Activated T-helper 17 cell treated with anti-CD3 and anti-CD28 coated beads, Interleukin-2, amount 50 U/mL, for 72 hours (primary cell): ENCODE measurements around the gene EVC2. TPM values are rescaled to one million over a fixed set of nuclear protein-coding genes. Genes with fewer than 3 reads are reported as not detected.
A peak's percentile ranks its signal among the peaks of the same experiment; 100 is the strongest.

Experiments used
- ATAC-seq: fragments of 150-1000 bp; cut with Tn5 transposase; replicated peaks from 2 replicates; pipeline ENCODE4 v1.10.0; 2021; ENCODE audit warnings: mild to moderate bottlenecking, moderate library complexity
- H3K27ac Mint-ChIP-seq: one replicate; pipeline ENCODE4 v1.8.0; 2022; ENCODE audit warnings: mixed read lengths
- H3K27me3 Mint-ChIP-seq: one replicate; pipeline ENCODE4 v1.8.0; 2022; ENCODE audit warnings: mixed read lengths
- H3K36me3 Mint-ChIP-seq: one replicate; pipeline ENCODE4 v1.8.0; 2022; ENCODE audit warnings: low read depth, mild to moderate bottlenecking, mixed read lengths
- H3K4me1 Mint-ChIP-seq: one replicate; pipeline ENCODE4 v1.8.0; 2022; ENCODE audit warnings: mixed read lengths
- H3K4me3 Mint-ChIP-seq: one replicate; pipeline ENCODE4 v1.8.0; 2022; ENCODE audit warnings: mild to moderate bottlenecking, mixed read lengths
- H3K9me3 Mint-ChIP-seq: one replicate; pipeline ENCODE4 v1.8.0; 2022; ENCODE audit warnings: mixed read lengths
- total RNA-seq, 2 donors: library from RNA; stranded (reverse); gene quantifications; one replicate each; pipeline ENCODE4 v1.2.3, GENCODE V29; 2022

Gene EVC2
- total RNA-seq, 2 donors from 2014 or later, result 4.0 to 6.2 TPM

DNA sequence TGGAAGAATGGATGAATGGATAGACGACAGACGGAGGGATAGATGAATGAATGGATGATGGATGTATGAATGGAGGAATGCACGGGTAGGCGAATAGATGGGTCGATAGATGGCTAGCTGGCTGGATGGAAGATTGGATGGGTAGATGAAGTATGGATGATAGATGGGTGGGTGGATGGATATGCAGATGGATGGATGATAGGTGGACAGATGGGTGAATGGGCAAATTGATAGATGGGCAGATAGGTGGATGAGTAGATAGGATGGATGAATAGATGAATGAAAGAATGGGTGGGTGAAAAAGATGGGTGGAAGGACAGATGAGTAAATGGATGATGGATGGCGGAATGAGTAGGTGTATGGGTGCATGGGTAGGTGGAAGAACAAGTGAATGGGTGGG, 57.3 kb downstream of the EVC2 start:
- no peak overlapping the region for H3K27ac Mint-ChIP-seq
- no peak for ATAC-seq
- H3K27me3 Mint-ChIP-seq, result no peaks in the 10 kb centered on the region
- no peak overlapping the region for H3K4me3 Mint-ChIP-seq
- H3K9me3 Mint-ChIP-seq, result peaks cover 3% of the 10 kb centered on the region
- H3K4me1 Mint-ChIP-seq, result no peaks in the 10 kb centered on the region
- H3K36me3 Mint-ChIP-seq, result no peaks in the 10 kb centered on the region

DNA sequence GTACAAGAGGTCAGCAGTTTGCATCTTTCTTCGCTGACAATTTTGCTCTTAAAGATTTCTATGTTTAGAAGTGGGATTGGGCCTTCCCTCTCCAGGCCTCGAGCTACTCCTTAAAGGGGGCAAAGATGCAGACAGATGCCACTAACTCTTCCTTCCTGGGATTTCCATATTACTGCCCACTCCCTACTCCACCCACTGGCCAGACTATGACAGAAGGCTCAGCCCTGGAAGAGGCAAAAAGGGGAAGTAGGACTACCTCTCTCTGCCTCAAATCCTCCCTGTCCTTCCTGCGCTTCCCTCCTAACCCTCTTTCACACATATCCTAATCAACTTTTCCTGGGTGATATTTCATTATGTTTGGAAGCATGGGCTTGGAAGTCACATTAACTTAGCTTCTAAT, 58.3 kb downstream of the EVC2 start:
- ATAC-seq, result no peak

DNA sequence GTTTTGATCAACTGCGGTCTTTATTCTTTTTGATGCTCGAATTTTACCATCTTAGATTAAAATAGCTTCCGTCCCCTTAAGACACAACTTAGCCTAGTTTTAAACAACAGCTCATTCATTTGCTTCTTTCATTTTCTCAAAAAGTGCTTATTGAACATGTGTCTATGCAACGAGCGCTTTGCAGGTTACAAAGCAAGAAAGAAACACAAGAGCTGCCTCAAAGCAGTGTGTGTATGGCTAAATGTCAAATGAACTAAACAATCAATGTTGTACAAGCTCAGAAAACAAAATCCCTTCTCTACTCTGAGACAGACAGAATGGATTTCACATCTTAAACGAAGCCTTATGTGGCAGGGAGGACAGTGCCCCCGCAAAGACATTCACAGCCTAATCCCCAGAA, 61.0 kb downstream of the EVC2 start:
- Mint-ChIP-seq H3K27me3 (no peaks in the 10 kb centered on the region), H3K4me1 (no peaks in the 10 kb centered on the region), H3K4me3 (no peak overlapping the region), H3K9me3 (peaks cover 3% of the 10 kb centered on the region), H3K36me3 (no peaks in the 10 kb centered on the region), H3K27ac (no peak overlapping the region)
- ATAC-seq, result no peak

More for the DNA sequence above, 58.3 kb downstream of the EVC2 start:
- Mint-ChIP-seq H3K27ac (no peak overlapping the region), H3K9me3 (peaks cover 3% of the 10 kb centered on the region), H3K4me3 (no peak overlapping the region), H3K36me3 (no peaks in the 10 kb centered on the region), H3K27me3 (no peaks in the 10 kb centered on the region), H3K4me1 (no peaks in the 10 kb centered on the region)

DNA sequence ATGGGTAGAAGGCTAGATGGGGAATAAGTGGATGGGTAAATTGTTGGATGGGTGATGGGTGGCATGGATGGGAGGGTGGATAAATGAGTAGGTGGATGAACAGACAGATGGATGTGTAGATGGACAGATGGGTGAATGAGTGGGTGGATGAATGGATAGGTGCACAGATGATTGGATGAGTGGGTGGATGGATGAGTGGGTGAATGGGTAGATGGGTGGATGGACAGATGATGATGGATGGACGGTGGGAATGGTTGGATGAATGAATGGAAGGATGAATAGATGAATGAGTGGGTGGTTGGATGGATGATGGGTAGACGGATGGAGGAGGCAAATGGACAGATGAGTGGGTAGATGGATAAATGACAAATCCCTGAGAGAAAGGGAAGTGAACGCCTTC, 68.3 kb downstream of the EVC2 start:
- no peak for ATAC-seq
- Mint-ChIP-seq H3K36me3 (peaks cover 17% of the 10 kb centered on the region), H3K27me3 (no peaks in the 10 kb centered on the region), H3K4me3 (no peak overlapping the region), H3K9me3 (no peaks in the 10 kb centered on the region), H3K4me1 (no peaks in the 10 kb centered on the region), H3K27ac (no peak overlapping the region)

DNA sequence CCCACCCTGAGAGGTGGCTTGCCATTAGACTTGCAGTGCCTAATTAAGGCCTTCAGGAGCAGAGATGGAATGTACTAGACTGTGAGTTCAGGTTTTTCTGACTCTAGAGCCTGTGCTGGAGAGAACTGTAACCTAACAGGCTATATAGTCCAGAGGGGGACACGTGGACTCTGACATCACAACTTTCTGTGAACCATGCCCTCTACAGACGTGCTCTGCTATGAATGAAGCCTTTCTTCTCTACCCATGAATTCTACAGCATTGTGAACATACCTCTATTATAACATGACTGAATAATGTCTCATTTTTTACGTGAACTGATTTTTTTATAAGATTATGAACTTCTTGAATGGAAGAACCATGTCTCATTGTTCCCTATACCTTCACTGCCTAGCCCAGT, 68.8 kb downstream of the EVC2 start:
- ATAC-seq, result no peak
- Mint-ChIP-seq H3K4me1 (no peaks in the 10 kb centered on the region), H3K27me3 (no peaks in the 10 kb centered on the region), H3K4me3 (no peak overlapping the region), H3K9me3 (no peaks in the 10 kb centered on the region), H3K27ac (no peak overlapping the region), H3K36me3 (peaks cover 17% of the 10 kb centered on the region)

DNA sequence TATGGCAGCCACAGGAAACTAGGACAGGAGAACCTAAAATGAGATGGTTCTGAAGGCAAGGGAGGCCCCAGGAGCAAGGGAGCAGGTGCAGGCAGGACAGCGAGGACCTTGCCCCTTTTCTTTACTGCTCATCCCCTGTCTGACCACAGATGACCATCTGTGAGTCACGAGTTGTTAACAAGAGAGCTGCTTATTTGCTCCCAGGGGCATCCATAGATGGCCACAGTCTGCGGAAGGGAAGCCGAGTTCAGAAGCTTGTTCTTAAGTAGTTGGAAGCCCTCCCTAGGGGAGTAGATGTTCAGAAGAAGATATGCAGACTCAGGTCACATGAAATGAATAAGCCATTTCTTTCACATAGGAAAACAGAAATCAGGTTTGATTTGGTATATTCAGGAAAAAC, 69.4 kb downstream of the EVC2 start:
- H3K27me3 Mint-ChIP-seq, result no peaks in the 10 kb centered on the region
- no peak overlapping the region for H3K4me3 Mint-ChIP-seq
- H3K9me3 Mint-ChIP-seq, result no peaks in the 10 kb centered on the region
- no peak overlapping the region for H3K27ac Mint-ChIP-seq
- H3K36me3 Mint-ChIP-seq, result peaks cover 17% of the 10 kb centered on the region
- no peaks in the 10 kb centered on the region for H3K4me1 Mint-ChIP-seq
- ATAC-seq, result no peak

DNA sequence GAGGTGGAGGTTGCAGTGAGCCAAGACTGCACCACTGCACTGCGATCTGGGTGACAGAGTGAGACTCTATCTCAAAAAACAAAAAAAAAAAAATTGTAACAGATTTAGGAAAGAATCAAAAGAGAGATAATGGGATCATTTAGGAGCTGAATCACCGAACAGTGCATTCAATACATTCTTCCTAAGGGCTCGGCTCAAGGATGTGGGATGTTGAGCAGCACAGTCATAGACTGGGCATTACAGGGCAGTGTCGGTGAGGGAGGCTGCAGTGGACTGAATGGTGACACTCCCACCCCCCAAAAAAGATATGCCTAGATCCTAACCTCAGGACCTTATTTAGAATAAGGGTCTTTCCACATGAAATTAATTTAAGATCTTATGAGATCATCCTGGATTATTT, 70.0 kb downstream of the EVC2 start:
- no peaks in the 10 kb centered on the region for H3K4me1 Mint-ChIP-seq
- no peak overlapping the region for H3K4me3 Mint-ChIP-seq
- no peaks in the 10 kb centered on the region for H3K9me3 Mint-ChIP-seq
- no peak overlapping the region for H3K27ac Mint-ChIP-seq
- no peaks in the 10 kb centered on the region for H3K27me3 Mint-ChIP-seq
- no peak for ATAC-seq
- peaks cover 17% of the 10 kb centered on the region for H3K36me3 Mint-ChIP-seq

DNA sequence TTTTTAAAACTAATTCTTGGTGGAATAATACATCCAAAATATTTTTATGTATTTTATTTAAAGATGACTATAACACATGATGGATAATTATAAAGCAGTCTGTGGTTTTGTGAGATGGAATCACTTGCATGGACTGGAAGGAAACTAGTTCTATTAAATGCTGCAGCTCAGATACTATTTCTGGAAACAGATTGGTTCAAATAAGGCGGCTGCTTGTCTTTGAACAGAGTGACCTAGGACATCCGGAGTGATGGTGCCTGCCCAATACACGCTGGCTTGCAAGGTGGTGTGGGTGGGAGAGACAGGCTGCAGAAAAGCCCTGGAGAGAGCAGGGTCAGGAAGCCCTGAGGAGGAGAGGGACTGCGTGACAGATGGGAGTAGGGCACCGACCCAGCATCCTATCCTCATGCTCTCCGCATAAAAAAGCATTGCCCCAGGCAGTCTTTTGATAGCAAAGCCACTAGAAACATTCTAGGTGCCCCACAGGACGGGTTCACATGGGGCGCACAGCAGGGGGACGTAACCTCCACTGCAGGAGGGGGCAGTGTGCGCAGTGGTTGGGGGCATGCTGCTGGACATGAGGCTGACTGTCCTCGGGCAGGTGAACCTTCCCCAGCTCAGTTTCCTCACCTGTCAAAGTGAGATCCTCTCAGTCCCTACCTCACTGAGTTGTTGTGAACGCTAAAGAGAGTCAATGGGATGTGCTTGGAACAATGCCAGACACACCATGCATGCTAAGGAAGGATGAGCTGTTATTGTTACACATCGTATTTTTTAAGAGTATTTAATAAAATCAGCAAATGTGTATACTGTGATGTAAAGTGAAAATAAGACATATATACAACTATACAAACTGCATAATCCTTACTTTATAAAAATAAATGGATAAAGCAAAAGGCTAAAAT, 71.3 kb downstream of the EVC2 start:
- Mint-ChIP-seq H3K4me3 (no peak overlapping the region), H3K9me3 (no peaks in the 10 kb centered on the region), H3K27me3 (no peaks in the 10 kb centered on the region), H3K4me1 (no peaks in the 10 kb centered on the region), H3K36me3 (peaks cover 17% of the 10 kb centered on the region), H3K27ac (no peak overlapping the region)
- no peak for ATAC-seq

DNA sequence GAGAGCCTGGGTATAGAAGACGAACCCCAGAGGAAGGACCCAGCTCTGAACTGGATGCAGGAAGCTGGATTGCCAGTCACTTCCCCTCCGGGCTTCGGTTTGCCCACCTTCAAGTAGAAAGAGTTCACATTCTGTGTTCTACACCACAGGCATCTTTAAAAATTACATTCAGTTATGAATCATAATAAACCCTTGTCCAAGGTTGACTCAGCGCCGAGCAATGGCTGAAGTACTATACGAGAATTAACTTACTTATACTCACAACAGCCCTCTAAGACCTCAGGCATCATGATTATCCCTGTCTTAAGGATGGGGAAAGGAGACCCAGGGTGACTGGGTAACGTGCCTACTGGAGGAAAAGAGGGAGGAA, 72.5 kb downstream of the EVC2 start:
- Mint-ChIP-seq H3K4me1 (no peaks in the 10 kb centered on the region), H3K9me3 (no peaks in the 10 kb centered on the region), H3K36me3 (peaks cover 14% of the 10 kb centered on the region), H3K27me3 (no peaks in the 10 kb centered on the region), H3K4me3 (no peak overlapping the region), H3K27ac (no peak overlapping the region)
- peak; percentile 67 for ATAC-seq

DNA sequence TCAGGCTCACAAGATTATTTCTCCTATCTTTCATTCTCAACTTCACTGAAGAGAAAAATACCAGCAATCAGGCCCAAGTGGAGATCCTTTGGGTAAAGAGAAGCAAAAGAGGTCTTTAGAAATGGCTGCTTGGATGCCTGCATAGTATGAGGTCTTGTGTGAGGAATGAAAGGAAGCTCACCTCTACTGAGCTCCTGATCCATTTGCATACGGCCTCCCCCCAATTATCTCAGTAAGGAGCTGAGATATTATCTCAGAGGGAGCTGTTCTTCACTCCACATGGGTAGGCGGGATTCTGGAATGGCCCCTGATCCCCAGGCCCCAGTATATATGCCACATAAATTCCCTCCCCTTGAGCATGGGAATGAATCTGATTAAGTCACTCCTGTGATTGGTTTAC, 75.8 kb downstream of the EVC2 start:
- no peaks in the 10 kb centered on the region for H3K4me1 Mint-ChIP-seq
- no peak for ATAC-seq

DNA sequence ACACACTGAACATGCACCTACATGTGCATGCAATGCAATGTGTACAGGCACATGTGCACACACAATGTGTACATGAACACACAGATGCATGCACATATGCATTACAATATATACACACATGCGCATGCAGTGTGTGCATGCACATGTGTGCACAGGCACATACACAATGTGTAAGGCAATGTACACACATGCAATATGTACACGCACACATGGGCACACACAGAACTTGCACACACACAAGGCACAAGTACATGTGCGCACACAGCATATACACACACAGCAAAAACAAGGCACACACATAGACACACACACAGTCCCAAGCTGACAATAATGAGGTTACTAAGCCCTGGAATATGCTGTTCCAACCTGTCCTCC, 76.3 kb downstream of the EVC2 start:
- Mint-ChIP-seq H3K9me3 (no peaks in the 10 kb centered on the region), H3K4me1 (no peaks in the 10 kb centered on the region), H3K27me3 (no peaks in the 10 kb centered on the region), H3K36me3 (peaks cover 9% of the 10 kb centered on the region), H3K27ac (no peak overlapping the region), H3K4me3 (no peak overlapping the region)
- no peak for ATAC-seq

More for the DNA sequence above, 75.8 kb downstream of the EVC2 start:
- Mint-ChIP-seq H3K36me3 (peaks cover 5% of the 10 kb centered on the region), H3K27me3 (no peaks in the 10 kb centered on the region), H3K9me3 (no peaks in the 10 kb centered on the region), H3K4me3 (no peak overlapping the region), H3K27ac (no peak overlapping the region)

DNA sequence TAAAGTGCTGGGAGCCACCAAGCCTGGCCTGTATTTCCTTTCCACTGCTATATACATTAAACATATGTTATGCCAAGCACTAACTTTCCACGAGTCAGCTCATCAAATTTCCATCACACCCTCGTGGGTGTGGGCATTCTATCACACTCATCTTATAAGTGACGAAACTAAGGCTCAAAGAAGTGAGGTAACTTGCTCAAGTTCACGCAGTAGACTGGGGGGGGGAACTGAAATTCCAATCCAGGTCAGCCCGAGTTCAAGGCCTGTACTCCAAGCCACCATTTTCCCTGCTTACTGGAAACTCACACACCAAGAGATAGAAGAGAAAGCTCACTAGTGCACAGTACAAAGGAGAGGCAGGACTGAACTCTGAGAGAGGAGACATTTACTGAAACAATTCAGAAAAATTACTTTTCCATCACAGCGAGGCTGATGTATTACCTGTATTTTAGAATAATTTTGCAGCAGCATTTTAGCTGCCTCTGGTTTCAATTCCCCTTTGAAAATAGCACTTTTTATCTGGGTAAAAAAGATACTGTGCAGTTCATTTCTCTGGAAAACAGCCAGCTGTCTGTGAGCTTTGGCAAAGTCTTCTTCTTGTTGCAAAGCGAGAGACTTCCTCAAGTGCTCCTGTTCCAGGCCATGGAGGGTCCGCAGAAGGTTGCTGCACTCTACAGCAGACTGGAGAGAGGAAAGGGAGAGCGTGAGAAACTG, 76.8 kb downstream of the EVC2 start:
- peaks cover 9% of the 10 kb centered on the region for H3K36me3 Mint-ChIP-seq
- no peaks in the 10 kb centered on the region for H3K4me1 Mint-ChIP-seq
- no peak for ATAC-seq
- no peak overlapping the region for H3K27ac Mint-ChIP-seq
- no peak overlapping the region for H3K4me3 Mint-ChIP-seq
- no peaks in the 10 kb centered on the region for H3K9me3 Mint-ChIP-seq
- no peaks in the 10 kb centered on the region for H3K27me3 Mint-ChIP-seq

DNA sequence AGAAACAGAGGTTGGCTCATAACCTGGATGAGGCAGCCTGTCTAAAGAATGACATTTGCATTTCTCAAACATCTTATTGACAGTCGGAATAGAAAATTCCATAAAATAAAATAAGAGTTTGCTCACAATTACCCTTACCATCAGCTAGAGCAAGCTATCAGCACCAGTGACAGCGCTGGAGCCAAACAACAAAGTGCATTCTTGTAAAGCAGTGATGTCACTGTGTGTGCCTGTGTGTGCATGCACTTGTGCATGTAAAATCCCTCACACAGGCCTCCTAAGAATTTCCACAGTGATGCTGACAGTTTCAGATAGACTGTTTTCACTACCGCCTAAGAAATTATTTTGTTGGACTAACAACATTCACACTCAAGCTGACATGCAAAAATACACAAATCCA, 77.6 kb downstream of the EVC2 start:
- Mint-ChIP-seq H3K36me3 (peaks cover 14% of the 10 kb centered on the region), H3K4me1 (no peaks in the 10 kb centered on the region)
- ATAC-seq, result no peak

DNA sequence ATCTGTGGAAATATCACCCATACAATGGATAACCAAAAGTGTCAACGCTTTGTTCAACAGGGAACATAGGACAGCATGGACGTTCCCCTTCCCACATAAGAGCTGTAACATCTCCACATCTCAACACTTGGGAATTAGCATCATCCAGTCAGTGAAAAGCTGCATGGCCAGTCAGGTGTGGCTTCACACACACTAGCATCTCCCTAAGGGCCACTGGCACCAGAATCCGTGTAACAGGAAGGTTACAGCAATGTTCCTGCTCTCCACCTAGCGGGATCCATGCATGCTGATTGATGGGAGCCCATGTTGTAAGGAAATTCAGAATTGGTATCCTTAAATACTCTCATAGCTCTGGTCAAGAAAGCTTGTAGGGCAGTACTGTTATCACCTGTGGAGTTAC, 78.8 kb downstream of the EVC2 start:
- ATAC-seq, result no peak
- no peaks in the 10 kb centered on the region for H3K9me3 Mint-ChIP-seq
- H3K27ac Mint-ChIP-seq, result no peak overlapping the region
- peaks cover 24% of the 10 kb centered on the region for H3K36me3 Mint-ChIP-seq
- no peaks in the 10 kb centered on the region for H3K27me3 Mint-ChIP-seq
- H3K4me1 Mint-ChIP-seq, result no peaks in the 10 kb centered on the region
- H3K4me3 Mint-ChIP-seq, result no peak overlapping the region

More for the DNA sequence above, 77.6 kb downstream of the EVC2 start:
- Mint-ChIP-seq H3K27ac (no peak overlapping the region), H3K27me3 (no peaks in the 10 kb centered on the region), H3K9me3 (no peaks in the 10 kb centered on the region), H3K4me3 (no peak overlapping the region)

DNA sequence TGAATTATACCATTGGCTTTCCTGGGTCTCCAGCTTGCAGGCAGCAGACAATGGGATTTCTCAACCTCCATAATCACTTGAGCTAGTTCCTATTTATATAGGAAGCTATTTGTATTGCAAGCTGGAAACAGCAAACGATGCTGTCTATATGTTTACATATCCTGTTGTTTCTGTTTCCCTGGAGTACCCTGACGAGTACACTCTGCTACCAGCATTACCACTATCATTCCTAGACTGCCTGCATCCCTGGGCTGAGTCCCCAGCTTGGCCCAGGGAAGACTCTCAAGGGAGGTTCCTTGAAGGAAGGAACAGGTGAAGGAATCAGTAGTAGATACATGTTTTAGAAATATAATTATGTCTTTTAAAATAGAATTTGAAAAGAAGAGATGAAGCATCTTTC, 81.4 kb downstream of the EVC2 start:
- H3K4me1 Mint-ChIP-seq, result no peaks in the 10 kb centered on the region
- H3K9me3 Mint-ChIP-seq, result no peaks in the 10 kb centered on the region
- no peak overlapping the region for H3K4me3 Mint-ChIP-seq
- H3K27ac Mint-ChIP-seq, result no peak overlapping the region
- H3K27me3 Mint-ChIP-seq, result no peaks in the 10 kb centered on the region
- no peak for ATAC-seq
- peaks cover 24% of the 10 kb centered on the region for H3K36me3 Mint-ChIP-seq
